Osteocyte (in vitro differentiated cells): ENCODE results near the gene PRR14. TPM values are rescaled to one million over a fixed set of nuclear protein-coding genes. Genes with fewer than 3 reads are reported as not detected.

Experiments used
- DNase-seq: peaks from one replicate; pipeline ENCODE4 v3.0.0; 2021; ENCODE audit warnings: mixed read lengths; ENCODE audit not compliant: unreplicated experiment; ENCODE audit errors: extremely low spot score
- H3K27ac Mint-ChIP-seq: one replicate; pipeline ENCODE4 v1.8.0; 2021; ENCODE audit warnings: mild to moderate bottlenecking, mixed read lengths; ENCODE audit not compliant: unreplicated experiment
- H3K27me3 Mint-ChIP-seq: one replicate; pipeline ENCODE4 v1.8.0; 2021; ENCODE audit warnings: mixed read lengths; ENCODE audit not compliant: unreplicated experiment
- H3K36me3 Mint-ChIP-seq: one replicate; pipeline ENCODE4 v1.8.0; 2021; ENCODE audit warnings: mixed read lengths; ENCODE audit not compliant: unreplicated experiment
- H3K4me1 Mint-ChIP-seq: one replicate; pipeline ENCODE4 v1.8.0; 2021; ENCODE audit warnings: mixed read lengths; ENCODE audit not compliant: unreplicated experiment
- H3K4me3 Mint-ChIP-seq: one replicate; pipeline ENCODE4 v1.8.0; 2021; ENCODE audit warnings: mild to moderate bottlenecking, moderate library complexity, mixed read lengths; ENCODE audit not compliant: unreplicated experiment
- H3K9me3 Mint-ChIP-seq: one replicate; pipeline ENCODE4 v1.8.0; 2021; ENCODE audit warnings: mixed read lengths; ENCODE audit not compliant: unreplicated experiment
- CTCF ChIP-seq: fragments of 200-600 bp; sonication (generic); IDR thresholded peaks from 2 replicates; pipeline ENCODE4 v1.5.0; 2021; ENCODE audit warnings: antibody characterized with exemption, mild to moderate bottlenecking, moderate library complexity
- total RNA-seq: library from RNA; stranded (reverse); gene quantifications from 2 replicates; pipeline ENCODE4 v1.2.1, GENCODE V29; 2021

Gene PRR14
- total RNA-seq, 1 donor from 2014 or later = 52.0 TPM

GRCh38 chr16:30703971-30704370 lies 53.2 kb downstream of the PRR14 start:
- H3K4me1 Mint-ChIP-seq = peaks cover 14% of the 10 kb centered on the region
- TF ChIP-seq CTCF = no peak
- no peaks in the 10 kb centered on the region for H3K9me3 Mint-ChIP-seq
- H3K4me3 Mint-ChIP-seq = no peak overlapping the region
- no peak for DNase-seq
- peaks cover 43% of the 10 kb centered on the region for H3K36me3 Mint-ChIP-seq
- H3K27me3 Mint-ChIP-seq = no peaks in the 10 kb centered on the region
- H3K27ac Mint-ChIP-seq = no peak overlapping the region

Other genes with a start within 250 kb of the PRR14 start
- gene ZNF771, start 243.4 kb upstream of the PRR14 start, total RNA-seq = 12.6 and 12.7 TPM in 2 replicates
- gene DCTPP1, start 220.9 kb upstream of the PRR14 start, total RNA-seq = 26.8 and 30.3 TPM in 2 replicates
- 41.2 and 42.5 TPM in 2 replicates for gene SEPHS2, start 205.1 kb upstream of the PRR14 start, total RNA-seq
- gene ITGAL, start 178.2 kb upstream of the PRR14 start, total RNA-seq = not detected in 2 replicates
- gene ZNF768, start 124.4 kb upstream of the PRR14 start, total RNA-seq = 36.4 and 37.1 TPM in 2 replicates
- 4.3 and 4.8 TPM in 2 replicates for gene ZNF747, start 116.1 kb upstream of the PRR14 start, total RNA-seq
- 10.1 and 12.1 TPM in 2 replicates for gene ZNF764, start 92.6 kb upstream of the PRR14 start, total RNA-seq
- 10.9 and 11.3 TPM in 2 replicates for gene ZNF688, start 79.2 kb upstream of the PRR14 start, total RNA-seq
- gene ZNF785, start 65.3 kb upstream of the PRR14 start, total RNA-seq = 14.8 and 19.8 TPM in 2 replicates
- gene ZNF689, start 40.6 kb upstream of the PRR14 start, total RNA-seq = 8.8 and 9.1 TPM in 2 replicates
- gene FBRS, start 7.5 kb downstream of the PRR14 start, total RNA-seq = 66.5 and 67.4 TPM in 2 replicates
- 69.2 and 73.5 TPM in 2 replicates for gene SRCAP, start 48.2 kb downstream of the PRR14 start, total RNA-seq
- 28.6 and 31.1 TPM in 2 replicates for gene PHKG2, start 97.5 kb downstream of the PRR14 start, total RNA-seq
- 5.0 and 9.7 TPM in 2 replicates for gene CFAP119, start 111.1 kb downstream of the PRR14 start, total RNA-seq
- 116 and 118 TPM in 2 replicates for gene RNF40, start 111.4 kb downstream of the PRR14 start, total RNA-seq
- gene ZNF629, start 136.2 kb downstream of the PRR14 start, total RNA-seq = 26.7 and 27.2 TPM in 2 replicates
- gene BCL7C, start 243.1 kb downstream of the PRR14 start, total RNA-seq = 37.6 and 38.1 TPM in 2 replicates
- gene CTF1, start 245.7 kb downstream of the PRR14 start, total RNA-seq = 5.1 and 6.0 TPM in 2 replicates